Spleen (tissue), 7 donors: Measurements from ENCODE around the gene KIF21A.

ENCODE experiments used
- POLR2A ChIP-seq, 3 donors: fragments of 450-650 bp; IDR thresholded peaks; one replicate each; pipeline ENCODE4 v1.5.1; 2017; ENCODE audit warnings: antibody characterized with exemption in 3 of 3, mild to moderate bottlenecking in 1 of 3
- POLR2AphosphoS5 ChIP-seq, 3 donors: sonication (generic); formaldehyde crosslinking; IDR thresholded peaks; one replicate each; pipeline ENCODE4 v1.5.1; 2017; ENCODE audit warnings: antibody characterized with exemption in 3 of 3
- TF ChIP-seq, protein P1 (sequence below), 11 experiments: fragments of 200-600 bp in 7 of 11; fragments of 450-650 bp in 4 of 11; sonication (generic) in 4 of 11; IDR thresholded peaks in 8 of 11; conservative IDR thresholded peaks in 3 of 11; 1 replicate in 7 of 11; 2 replicates in 4 of 11; pipeline versions ENCODE4 v1.4.0 to v1.8.0; 2016 to 2021; ENCODE audit warnings: antibody characterized with exemption in 11 of 11, inconsistent platforms in 4 of 11, mild to moderate bottlenecking in 1 of 11
- donor health status: DM: no; HTN: no; CAD: no; lungs with moderate emphysema.
- donor health status: DM: no; HTN: no; CAD: no.
- donor health status: DM: no; HTN: no; CAD: no.

DNA sequence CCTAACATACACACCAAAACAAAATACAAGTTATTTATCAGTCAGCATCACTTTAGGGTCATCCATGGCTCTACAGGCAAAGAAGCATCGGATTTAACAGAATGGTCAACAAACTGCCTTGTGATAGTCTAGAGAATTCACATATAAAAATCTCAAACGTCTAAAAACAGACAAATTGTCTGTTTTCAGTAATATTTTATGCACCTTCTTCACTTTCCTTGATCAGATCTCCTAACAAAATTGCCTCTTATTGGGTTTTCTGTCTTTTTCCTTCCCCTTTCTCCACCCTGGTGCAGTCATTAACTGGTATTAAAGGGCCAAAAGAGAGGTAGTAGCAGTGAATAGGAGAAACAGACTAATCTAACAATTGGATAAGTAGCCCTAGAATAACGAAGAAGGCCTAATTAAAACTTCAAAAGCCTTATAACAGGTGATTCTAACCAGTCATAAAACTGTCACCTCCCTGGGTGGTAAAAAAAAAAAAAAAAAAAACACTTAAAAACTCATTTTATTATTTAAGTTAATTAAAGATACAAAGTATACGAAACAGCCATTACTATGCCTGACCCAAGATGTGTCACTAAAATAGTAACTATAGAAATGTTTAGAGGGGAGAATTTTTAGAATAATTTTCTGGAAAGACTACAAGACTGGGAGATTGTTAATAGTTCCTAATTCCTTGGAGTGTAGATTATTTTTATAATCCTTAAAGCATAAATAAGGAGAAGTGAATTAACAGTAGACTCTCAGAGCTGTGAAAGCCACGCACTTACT is 1.5 kb downstream of the KIF21A start:
- TF ChIP-seq, protein P1, sequence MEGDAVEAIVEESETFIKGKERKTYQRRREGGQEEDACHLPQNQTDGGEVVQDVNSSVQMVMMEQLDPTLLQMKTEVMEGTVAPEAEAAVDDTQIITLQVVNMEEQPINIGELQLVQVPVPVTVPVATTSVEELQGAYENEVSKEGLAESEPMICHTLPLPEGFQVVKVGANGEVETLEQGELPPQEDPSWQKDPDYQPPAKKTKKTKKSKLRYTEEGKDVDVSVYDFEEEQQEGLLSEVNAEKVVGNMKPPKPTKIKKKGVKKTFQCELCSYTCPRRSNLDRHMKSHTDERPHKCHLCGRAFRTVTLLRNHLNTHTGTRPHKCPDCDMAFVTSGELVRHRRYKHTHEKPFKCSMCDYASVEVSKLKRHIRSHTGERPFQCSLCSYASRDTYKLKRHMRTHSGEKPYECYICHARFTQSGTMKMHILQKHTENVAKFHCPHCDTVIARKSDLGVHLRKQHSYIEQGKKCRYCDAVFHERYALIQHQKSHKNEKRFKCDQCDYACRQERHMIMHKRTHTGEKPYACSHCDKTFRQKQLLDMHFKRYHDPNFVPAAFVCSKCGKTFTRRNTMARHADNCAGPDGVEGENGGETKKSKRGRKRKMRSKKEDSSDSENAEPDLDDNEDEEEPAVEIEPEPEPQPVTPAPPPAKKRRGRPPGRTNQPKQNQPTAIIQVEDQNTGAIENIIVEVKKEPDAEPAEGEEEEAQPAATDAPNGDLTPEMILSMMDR (IDR thresholded peaks at IDR 0.05 in 8 of 11, conservative IDR thresholded peaks at IDR 0.05 in 3 of 11): no peak
- TF ChIP-seq POLR2A (IDR thresholded peaks at IDR 0.05) (no peak), POLR2AphosphoS5 (IDR thresholded peaks at IDR 0.05) (no peak)
